CD4-positive, CD25-positive, alpha-beta regulatory T cell (primary cell): Measurements from ENCODE around the gene LRP1. TPM values are rescaled to one million over a fixed set of nuclear protein-coding genes. Genes with fewer than 3 reads are reported as not detected.

ENCODE experiments used
- ATAC-seq, 2 donors: fragments of 150-1000 bp; cut with Tn5 transposase; one replicate each; pipeline ENCODE4 v1.10.0; 2021; ENCODE audit warnings: low read depth in 2 of 2, moderate number of reproducible peaks in 2 of 2, moderate library complexity in 1 of 2
- DNase-seq, 3 donors: peaks; one replicate each; pipeline versions ENCODE4 v3.0.0 to v3.0.0-alpha.2; 2012 to 2022; ENCODE audit warnings: mixed read lengths in 1 of 3
- H3K27ac ChIP-seq: one replicate; pipeline ENCODE4 v1.7.0; 2013; ENCODE audit warnings: mild to moderate bottlenecking, low read length; ENCODE audit not compliant: insufficient read depth, poor library complexity, severe bottlenecking
- H3K27me3 ChIP-seq: one replicate; pipeline ENCODE4 v1.7.0; 2013; ENCODE audit warnings: low read length; ENCODE audit not compliant: control insufficient read depth, insufficient read depth
- H3K36me3 ChIP-seq: one replicate; pipeline ENCODE4 v1.7.0; 2013; ENCODE audit warnings: mild to moderate bottlenecking, low read length, moderate library complexity; ENCODE audit not compliant: control insufficient read depth, insufficient read depth
- H3K4me1 ChIP-seq: 2 replicates; pipeline ENCODE4 v1.7.0; 2013; ENCODE audit warnings: mild to moderate bottlenecking, low read length; ENCODE audit not compliant: insufficient read depth, control insufficient read depth, poor library complexity, severe bottlenecking
- H3K4me3 ChIP-seq: one replicate; pipeline ENCODE4 v1.7.0; 2013; ENCODE audit warnings: low read depth, mild to moderate bottlenecking, low read length, moderate library complexity
- H3K9me3 ChIP-seq, 2 experiments: 1 replicate in 1 of 2; 2 replicates in 1 of 2; pipeline ENCODE4 v1.7.0; 2013; ENCODE audit warnings: low read length in 2 of 2, mild to moderate bottlenecking in 1 of 2, moderate library complexity in 1 of 2; ENCODE audit not compliant: control insufficient read depth in 2 of 2
- H3K27ac Mint-ChIP-seq, 3 donors: one replicate each; pipeline ENCODE4 v1.8.0; 2020 to 2022; ENCODE audit warnings: mild to moderate bottlenecking in 3 of 3, mixed read lengths in 3 of 3, moderate library complexity in 2 of 3
- H3K27me3 Mint-ChIP-seq: one replicate; pipeline ENCODE4 v1.8.0; 2022; ENCODE audit warnings: mild to moderate bottlenecking, mixed read lengths
- H3K36me3 Mint-ChIP-seq: one replicate; pipeline ENCODE4 v1.8.0; 2020; ENCODE audit warnings: mixed read lengths
- H3K4me1 Mint-ChIP-seq, 4 donors: one replicate each; pipeline ENCODE4 v1.8.0; 2020 to 2022; ENCODE audit warnings: mixed read lengths in 4 of 4, mild to moderate bottlenecking in 1 of 4
- H3K4me3 Mint-ChIP-seq, 4 donors: one replicate each; pipeline ENCODE4 v1.8.0; 2020 to 2022; ENCODE audit warnings: mild to moderate bottlenecking in 4 of 4, mixed read lengths in 4 of 4, moderate library complexity in 3 of 4
- H3K9me3 Mint-ChIP-seq, 7 donors: one replicate each; pipeline ENCODE4 v1.8.0; 2020 to 2022; ENCODE audit warnings: mixed read lengths in 7 of 7, mild to moderate bottlenecking in 3 of 7, moderate library complexity in 2 of 7
- polyA plus RNA-seq, 4 donors: library from polyadenylated mRNA; unstranded; fragments of 300-500 nt; fragmentation: Illumina TruSeq; gene quantifications; one replicate each; pipeline ENCODE4 v1.2.3, GENCODE V29; 2021
- total RNA-seq: library from RNA; stranded (reverse); gene quantifications from one replicate; pipeline ENCODE4 v1.2.3, GENCODE V29; 2022

Gene LRP1
- total and polyA plus RNA-seq, 5 donors from 2014 or later, result 0.13 to 3.9 (median 0.21) TPM; not detected in 1

GRCh38 chr12:57087010-57087690 lies 41.1 kb upstream of the LRP1 start:
- H3K4me1 ChIP-seq, result peaks cover 51% of the 10 kb centered on the region
- H3K4me1 Mint-ChIP-seq, result peaks cover 11 to 56% (median 29%) of the 10 kb centered on the region in 4 donors
- H3K4me3 ChIP-seq, result peak overlapping the region; percentile 95

GRCh38 chr12:57087691-57088353 lies 40.5 kb upstream of the LRP1 start:
- DNase-seq, result peak; percentile 57 to 77 (median 71)
- H3K4me1 Mint-ChIP-seq, result peaks cover 11 to 63% (median 34%) of the 10 kb centered on the region in 4 donors

More at GRCh38 chr12:57087010-57087690, 41.1 kb upstream of the LRP1 start:
- Mint-ChIP-seq H3K27ac (peak overlapping the region; percentile 95 to 96 (median 95)), H3K9me3 (no peaks in the 10 kb centered on the region), H3K36me3 (peaks cover 3% of the 10 kb centered on the region), H3K4me3 (peak overlapping the region; percentile 89 to 97 (median 96)), H3K27me3 (no peaks in the 10 kb centered on the region)
- Histone ChIP-seq H3K27ac (peak overlapping the region; percentile 99), H3K9me3 (no peaks in the 10 kb centered on the region), H3K36me3 (peaks cover under 1% of the 10 kb centered on the region), H3K27me3 (no peaks in the 10 kb centered on the region)
- peak; percentile 49 to 56 for ATAC-seq
- peak; percentile 83 to 91 (median 88) for DNase-seq

GRCh38 chr12:57088354-57089270 lies 39.7 kb upstream of the LRP1 start, which contains the start of gene NAB2:
Gene NAB2, plus strand, starts transcription at chr12:57089114. Its CDS starts 158 bp downstream, at chr12:57089272.
- ATAC-seq (peak; percentile 76 to 79), DNase-seq (peak; percentile 90 to 97 (median 92))
- Mint-ChIP-seq H3K36me3 (peaks cover 8% of the 10 kb centered on the region), H3K27me3 (no peaks in the 10 kb centered on the region), H3K27ac (peak within 1 kb of the TSS; percentile 82 to 96 (median 95)), H3K4me1 (peaks cover 11 to 71% (median 37%) of the 10 kb centered on the region in 4 donors), H3K9me3 (no peaks in the 10 kb centered on the region), H3K4me3 (peak within 1 kb of the TSS; percentile 89 to 97 (median 96))
- Histone ChIP-seq H3K27ac (peak within 1 kb of the TSS; percentile 99), H3K9me3 (no peaks in the 10 kb centered on the region), H3K4me1 (peaks cover 65% of the 10 kb centered on the region), H3K4me3 (peak within 1 kb of the TSS; percentile 76), H3K27me3 (no peaks in the 10 kb centered on the region), H3K36me3 (peaks cover 4% of the 10 kb centered on the region)

More at GRCh38 chr12:57087691-57088353, 40.5 kb upstream of the LRP1 start:
- ATAC-seq, result peak; percentile 4 to 14
- H3K27me3 Mint-ChIP-seq, result no peaks in the 10 kb centered on the region
- H3K4me1 ChIP-seq, result peaks cover 57% of the 10 kb centered on the region
- H3K27me3 ChIP-seq, result no peaks in the 10 kb centered on the region
- peaks cover 4% of the 10 kb centered on the region for H3K36me3 ChIP-seq
- H3K9me3 ChIP-seq, result no peaks in the 10 kb centered on the region
- peaks cover 8% of the 10 kb centered on the region for H3K36me3 Mint-ChIP-seq
- H3K27ac Mint-ChIP-seq, result peak overlapping the region; percentile 82 to 96 (median 95)
- H3K9me3 Mint-ChIP-seq, result no peaks in the 10 kb centered on the region
- H3K27ac ChIP-seq, result peak overlapping the region; percentile 99
- H3K4me3 ChIP-seq, result peak overlapping the region; percentile 73
- H3K4me3 Mint-ChIP-seq, result peak overlapping the region; percentile 89 to 97 (median 94)

- H3K36me3 Mint-ChIP-seq, result peaks cover 8% of the 10 kb centered on the region
- peak overlapping the region; percentile 68 for H3K27ac ChIP-seq
Measured at GRCh38 chr12:57089271-57090245, 38.7 kb upstream of the LRP1 start.

GRCh38 chr12:57090490-57090889 lies 37.8 kb upstream of the LRP1 start:
- peak overlapping the region; percentile 84 to 91 (median 87) for H3K27ac Mint-ChIP-seq
- H3K9me3 Mint-ChIP-seq, result no peaks in the 10 kb centered on the region
- Histone ChIP-seq H3K36me3 (peaks cover 7% of the 10 kb centered on the region), H3K27me3 (no peaks in the 10 kb centered on the region), H3K4me3 (peak overlapping the region; percentile 43), H3K4me1 (peaks cover 72% of the 10 kb centered on the region), H3K9me3 (no peaks in the 10 kb centered on the region), H3K27ac (peak overlapping the region; percentile 63)
- peaks cover 6 to 79% (median 35%) of the 10 kb centered on the region in 4 donors for H3K4me1 Mint-ChIP-seq
- H3K36me3 Mint-ChIP-seq, result peaks cover 8% of the 10 kb centered on the region
- DNase-seq (no peak), ATAC-seq (no peak)
- H3K27me3 Mint-ChIP-seq, result no peaks in the 10 kb centered on the region
- H3K4me3 Mint-ChIP-seq, result peak overlapping the region; percentile 22 to 96 (median 92)

More at GRCh38 chr12:57089271-57090245, 38.7 kb upstream of the LRP1 start:
- Mint-ChIP-seq H3K27me3 (no peaks in the 10 kb centered on the region), H3K4me3 (peak overlapping the region; percentile 89 to 96 (median 94)), H3K9me3 (no peaks in the 10 kb centered on the region), H3K27ac (peak overlapping the region; percentile 82 to 91 (median 84)), H3K4me1 (peaks cover 11 to 80% (median 39%) of the 10 kb centered on the region in 4 donors)
- Histone ChIP-seq H3K4me3 (peak overlapping the region; percentile 76), H3K36me3 (peaks cover 4% of the 10 kb centered on the region), H3K27me3 (no peaks in the 10 kb centered on the region), H3K9me3 (no peaks in the 10 kb centered on the region), H3K4me1 (peaks cover 72% of the 10 kb centered on the region)
- ATAC-seq (no peak), DNase-seq (peak; percentile 41 to 44 (median 41))

- H3K27ac ChIP-seq, result peak overlapping the region; percentile 63
- Mint-ChIP-seq H3K27ac (peak overlapping the region; percentile 84 to 91 (median 87)), H3K4me1 (peaks cover 0 to 75% (median 31%) of the 10 kb centered on the region in 4 donors)
Measured at GRCh38 chr12:57090924-57091637, 37.2 kb upstream of the LRP1 start.

More at GRCh38 chr12:57090924-57091637, 37.2 kb upstream of the LRP1 start:
- Histone ChIP-seq H3K36me3 (peaks cover 13% of the 10 kb centered on the region), H3K9me3 (no peaks in the 10 kb centered on the region), H3K27me3 (no peaks in the 10 kb centered on the region), H3K4me3 (peak overlapping the region; percentile 43), H3K4me1 (peaks cover 67% of the 10 kb centered on the region)
- no peaks in the 10 kb centered on the region for H3K27me3 Mint-ChIP-seq
- no peaks in the 10 kb centered on the region for H3K9me3 Mint-ChIP-seq
- DNase-seq, result no peak
- ATAC-seq, result no peak
- peaks cover 8% of the 10 kb centered on the region for H3K36me3 Mint-ChIP-seq
- H3K4me3 Mint-ChIP-seq, result peak overlapping the region; percentile 12 to 96 (median 92)
